Astrocyte of the spinal cord (primary cell): Measurements from ENCODE around the gene TOM1L1.

Experiments used
- DNase-seq: peaks from one replicate; pipeline ENCODE4 v3.0.0; 2011; ENCODE audit warnings: low read depth, low spot score
- H3K4me3 ChIP-seq: 2 replicates; pipeline ENCODE4 v1.5.1; 2011; ENCODE audit warnings: low read depth, mild to moderate bottlenecking, low read length, moderate library complexity
- in situ Hi-C: cut with HindIII; loops from 2 replicates; pipeline ENCODE4 v1.10.0; 2017; ENCODE audit warnings: low sequenced_read_pairs
- TF ChIP-seq, protein P1 (sequence below): IDR thresholded peaks from 2 replicates; pipeline ENCODE4 v1.5.1; 2012; ENCODE audit warnings: low read depth, mild to moderate bottlenecking, low read length, inconsistent platforms

The TOM1L1 gene

DNA sequence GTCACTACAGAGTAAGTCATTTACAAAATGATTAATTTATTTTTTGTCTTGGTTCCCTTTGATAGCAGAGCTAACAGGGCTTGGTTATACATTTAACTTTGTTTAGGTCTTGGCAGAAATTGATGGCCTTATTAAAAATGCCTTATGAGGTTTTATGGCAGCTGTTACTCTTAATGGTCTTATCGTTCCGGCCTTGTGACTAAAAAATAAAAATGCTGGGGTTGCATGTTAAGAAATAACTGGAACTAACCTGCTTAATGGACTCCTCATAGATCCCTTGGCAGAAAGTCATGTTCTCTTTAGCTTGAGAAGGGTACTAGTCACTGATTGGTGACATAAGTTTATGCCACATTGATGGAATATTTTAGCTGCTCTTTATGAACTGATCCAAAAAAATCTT lies 49.5 kb downstream of the TOM1L1 start:
- H3K4me3 ChIP-seq = no peak overlapping the region
- TF ChIP-seq, protein P1, sequence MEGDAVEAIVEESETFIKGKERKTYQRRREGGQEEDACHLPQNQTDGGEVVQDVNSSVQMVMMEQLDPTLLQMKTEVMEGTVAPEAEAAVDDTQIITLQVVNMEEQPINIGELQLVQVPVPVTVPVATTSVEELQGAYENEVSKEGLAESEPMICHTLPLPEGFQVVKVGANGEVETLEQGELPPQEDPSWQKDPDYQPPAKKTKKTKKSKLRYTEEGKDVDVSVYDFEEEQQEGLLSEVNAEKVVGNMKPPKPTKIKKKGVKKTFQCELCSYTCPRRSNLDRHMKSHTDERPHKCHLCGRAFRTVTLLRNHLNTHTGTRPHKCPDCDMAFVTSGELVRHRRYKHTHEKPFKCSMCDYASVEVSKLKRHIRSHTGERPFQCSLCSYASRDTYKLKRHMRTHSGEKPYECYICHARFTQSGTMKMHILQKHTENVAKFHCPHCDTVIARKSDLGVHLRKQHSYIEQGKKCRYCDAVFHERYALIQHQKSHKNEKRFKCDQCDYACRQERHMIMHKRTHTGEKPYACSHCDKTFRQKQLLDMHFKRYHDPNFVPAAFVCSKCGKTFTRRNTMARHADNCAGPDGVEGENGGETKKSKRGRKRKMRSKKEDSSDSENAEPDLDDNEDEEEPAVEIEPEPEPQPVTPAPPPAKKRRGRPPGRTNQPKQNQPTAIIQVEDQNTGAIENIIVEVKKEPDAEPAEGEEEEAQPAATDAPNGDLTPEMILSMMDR = no peak
- in situ Hi-C loops = no loop called here
- no peak for DNase-seq

DNA sequence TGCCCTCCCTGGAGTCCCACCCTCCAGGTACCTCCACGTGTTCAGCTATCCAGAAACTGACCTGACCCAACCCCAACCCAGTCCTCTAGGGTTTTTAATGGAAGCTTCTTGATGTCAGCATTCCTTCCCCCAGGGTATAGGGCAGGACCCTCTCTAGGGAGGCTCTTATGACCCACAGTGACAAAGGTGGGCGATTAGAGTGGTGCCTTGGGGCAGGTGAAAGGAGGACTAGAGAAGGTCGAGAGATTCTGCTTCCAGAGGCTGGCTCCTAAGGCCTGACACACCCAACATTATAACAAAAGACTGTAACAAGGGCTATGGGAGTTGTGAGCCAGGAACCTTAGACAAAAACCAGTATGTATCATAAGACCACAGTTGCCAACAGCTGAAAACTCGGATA lies 50.6 kb downstream of the TOM1L1 start:
- TF ChIP-seq, protein P1 = no peak
- DNase-seq = no peak
- in situ Hi-C loops = no loop called here
- no peak overlapping the region for H3K4me3 ChIP-seq

DNA sequence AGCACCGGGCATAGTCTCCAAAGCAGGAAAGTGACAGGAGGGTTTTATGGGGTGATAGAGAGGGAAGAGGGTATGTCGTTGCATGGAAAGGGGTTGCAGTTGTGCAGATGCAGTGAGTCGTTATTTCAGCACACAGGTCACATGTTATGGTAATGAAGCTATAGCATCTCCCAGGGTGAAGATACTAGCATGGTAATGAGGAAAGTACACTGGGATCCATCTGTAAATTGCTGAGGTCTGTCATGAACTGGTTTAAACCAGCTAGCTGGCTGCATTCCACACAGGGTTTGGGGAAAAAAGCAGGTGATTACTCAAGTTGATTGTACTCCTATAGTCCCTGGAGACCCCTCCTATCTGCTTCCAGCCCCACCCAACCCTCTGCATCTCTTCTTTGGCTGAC lies 56.1 kb downstream of the TOM1L1 start:
- TF ChIP-seq, protein P1 = no peak
- in situ Hi-C loops = no loop called here
- H3K4me3 ChIP-seq = no peak overlapping the region
- DNase-seq = no peak

DNA sequence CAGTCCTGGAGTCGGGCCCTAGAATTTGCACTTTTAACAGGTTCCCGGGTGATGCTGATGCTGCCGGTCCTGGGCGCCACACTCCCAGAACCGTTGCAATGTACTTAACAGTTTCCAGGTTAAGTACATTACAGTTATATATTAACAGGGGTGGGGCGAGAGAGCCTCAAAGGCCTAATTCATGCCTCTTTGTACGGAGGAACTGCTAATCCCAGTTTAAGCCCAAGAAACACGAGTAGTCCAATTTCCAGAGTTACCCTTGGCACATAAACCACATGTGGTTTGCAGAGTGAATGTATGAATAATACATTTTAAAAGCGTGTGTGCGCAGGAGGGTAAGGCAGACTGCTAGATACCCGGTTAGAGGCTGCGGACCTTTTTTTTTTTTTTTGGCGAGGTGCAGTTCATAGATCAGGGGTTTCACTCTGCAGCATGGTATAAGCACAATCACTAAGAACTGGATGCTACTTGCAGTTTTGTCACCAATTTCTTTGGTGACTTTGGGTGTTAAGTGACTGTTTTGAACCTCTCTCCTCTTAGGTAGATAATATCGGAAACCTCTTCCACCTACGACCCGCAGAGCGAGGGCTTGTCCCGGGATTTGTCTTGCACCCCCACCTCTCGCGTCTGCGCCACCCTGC lies 67.1 kb downstream of the TOM1L1 start:
- in situ Hi-C loops = no loop called here

DNA sequence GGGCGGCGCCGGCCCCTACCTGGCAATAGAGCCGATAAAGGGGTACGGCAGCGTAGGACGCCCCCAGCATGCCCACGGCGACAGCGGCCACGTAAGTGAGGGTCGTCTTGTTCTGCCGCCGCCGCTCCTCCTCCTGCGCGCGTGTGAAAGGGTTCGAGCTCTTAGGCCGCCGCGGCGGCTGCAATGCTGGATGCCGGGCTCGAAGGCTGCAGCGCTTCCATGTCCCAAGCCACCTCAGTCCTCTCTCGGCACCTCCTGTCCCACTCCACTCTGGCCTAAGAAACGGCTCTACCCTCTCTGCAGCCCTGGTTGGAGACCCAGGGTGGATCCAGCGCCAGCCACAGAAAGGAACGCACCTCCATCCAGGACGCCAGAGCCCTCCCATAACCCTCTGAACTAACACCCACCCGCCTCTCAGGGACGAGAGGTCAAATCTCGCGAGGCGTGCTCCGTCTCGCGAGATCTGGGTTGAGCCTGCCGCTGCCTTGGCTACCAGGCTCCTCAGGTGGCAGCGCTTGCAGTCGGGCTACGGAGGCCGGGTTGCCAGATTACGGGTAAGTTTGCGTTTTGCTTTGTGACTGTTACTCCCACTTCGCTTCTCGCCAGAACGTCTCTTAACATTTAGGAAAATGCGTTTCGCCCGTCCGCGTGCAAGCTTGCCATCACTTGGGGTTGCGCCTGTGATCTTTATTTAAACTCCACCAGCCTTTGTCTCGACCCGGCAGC lies 67.8 kb downstream of the TOM1L1 start, which contains the start of the genes COX11 and STXBP4:
Gene COX11 (minus strand): TSS at position 393 of the 726 bp plus-strand sequence. CDS start 8 bp downstream, at position 385.
Gene STXBP4 (plus strand): TSS at position 504 of the 726 bp plus-strand sequence. CDS start 17,455 bp downstream, outside the sequence.
- DNase-seq = peak; percentile 99
- in situ Hi-C loops = no loop called here
- TF ChIP-seq, protein P1 = peak; percentile 62
- peak within 1 kb of the TSS; percentile 95 for H3K4me3 ChIP-seq

More for the DNA sequence above, 67.1 kb downstream of the TOM1L1 start:
- TF ChIP-seq, protein P1 = no peak
- H3K4me3 ChIP-seq = peak overlapping the region; percentile 95
- DNase-seq = peak; percentile 47

DNA sequence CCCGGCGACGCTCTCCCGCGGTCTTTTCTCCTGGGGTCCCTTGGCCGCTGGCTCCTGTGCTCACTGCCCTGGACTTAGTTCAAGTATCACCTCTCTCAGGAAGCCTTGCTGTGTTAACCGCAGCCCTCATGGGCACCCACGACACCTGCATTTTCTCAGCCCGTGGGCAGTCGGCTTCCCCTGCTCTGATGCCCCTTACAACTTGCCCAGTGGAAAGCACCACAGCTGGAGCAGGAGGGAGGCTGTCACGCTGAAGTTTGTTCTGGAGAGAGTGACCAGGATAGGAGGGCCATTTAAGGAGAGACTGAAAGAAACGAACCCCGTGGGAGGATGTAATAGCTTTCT lies 68.3 kb downstream of the TOM1L1 start:
- DNase-seq = no peak
- peak overlapping the region; percentile 95 for H3K4me3 ChIP-seq
- in situ Hi-C loops = no loop called here
- TF ChIP-seq, protein P1 = no peak
